ENCODE measurements around the gene RNF220.

GRCh38 chr1:44644806-44645205 is 239.8 kb downstream of the RNF220 start:
- TF ChIP-seq CTCF (IDR thresholded peaks at IDR 0.05 in 8 of 11, conservative IDR thresholded peaks at IDR 0.05 in 3 of 11) (no peak), POLR2A (IDR thresholded peaks at IDR 0.05) (no peak)

Data from spleen (tissue), 7 donors.